Measurements from ENCODE around the gene WFDC1.

WFDC1 gene

DNA sequence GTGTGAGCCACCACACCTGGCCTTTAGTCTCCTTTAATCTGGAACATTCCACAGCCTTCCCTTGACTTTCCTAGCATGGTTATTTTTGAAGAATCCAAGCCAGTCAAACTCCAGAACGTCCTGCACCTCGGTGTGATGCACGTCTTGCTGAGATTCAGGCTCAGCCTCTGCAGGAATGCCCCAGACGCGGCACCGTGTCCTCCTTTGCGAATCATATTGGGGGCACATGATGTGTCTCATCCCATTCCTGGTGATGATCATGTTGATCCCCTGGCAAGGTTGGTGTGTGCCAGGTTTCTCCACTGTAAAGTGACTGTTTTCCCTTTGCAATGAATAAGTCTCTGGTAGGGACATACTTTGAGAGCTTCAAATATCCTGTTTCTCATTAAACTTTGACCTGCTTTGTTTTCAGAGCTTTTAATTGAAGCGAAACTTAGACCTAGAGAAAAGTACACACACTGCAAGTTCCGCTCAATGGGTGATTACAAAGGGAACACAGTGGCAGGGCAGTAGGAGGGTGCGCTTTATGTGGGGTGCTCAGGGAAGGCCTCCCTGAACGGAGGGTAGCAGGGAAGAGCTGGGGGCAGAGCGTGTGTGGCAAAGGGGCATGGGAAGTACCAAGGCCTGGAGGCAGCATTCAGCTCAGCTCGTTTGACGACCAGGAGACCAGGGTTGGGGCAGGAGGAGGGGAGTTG is 64.1 kb downstream of the WFDC1 start:
- no peak overlapping the region for H3K4me3 ChIP-seq (ENCODE audit: low read length)
- TF ChIP-seq, protein P1, sequence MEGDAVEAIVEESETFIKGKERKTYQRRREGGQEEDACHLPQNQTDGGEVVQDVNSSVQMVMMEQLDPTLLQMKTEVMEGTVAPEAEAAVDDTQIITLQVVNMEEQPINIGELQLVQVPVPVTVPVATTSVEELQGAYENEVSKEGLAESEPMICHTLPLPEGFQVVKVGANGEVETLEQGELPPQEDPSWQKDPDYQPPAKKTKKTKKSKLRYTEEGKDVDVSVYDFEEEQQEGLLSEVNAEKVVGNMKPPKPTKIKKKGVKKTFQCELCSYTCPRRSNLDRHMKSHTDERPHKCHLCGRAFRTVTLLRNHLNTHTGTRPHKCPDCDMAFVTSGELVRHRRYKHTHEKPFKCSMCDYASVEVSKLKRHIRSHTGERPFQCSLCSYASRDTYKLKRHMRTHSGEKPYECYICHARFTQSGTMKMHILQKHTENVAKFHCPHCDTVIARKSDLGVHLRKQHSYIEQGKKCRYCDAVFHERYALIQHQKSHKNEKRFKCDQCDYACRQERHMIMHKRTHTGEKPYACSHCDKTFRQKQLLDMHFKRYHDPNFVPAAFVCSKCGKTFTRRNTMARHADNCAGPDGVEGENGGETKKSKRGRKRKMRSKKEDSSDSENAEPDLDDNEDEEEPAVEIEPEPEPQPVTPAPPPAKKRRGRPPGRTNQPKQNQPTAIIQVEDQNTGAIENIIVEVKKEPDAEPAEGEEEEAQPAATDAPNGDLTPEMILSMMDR (IDR thresholded peaks at IDR 0.05; ENCODE audit: insufficient read depth, low read depth, low read length, missing control alignments) = no peak
- no peak for DNase-seq (ENCODE audit: low read depth)

GRCh38 chr16:84359326-84359725 is 64.6 kb downstream of the WFDC1 start:
- no peak for DNase-seq (ENCODE audit: low read depth)
- TF ChIP-seq, protein P1 (IDR thresholded peaks at IDR 0.05; ENCODE audit: insufficient read depth, low read depth, low read length, missing control alignments) = no peak

DNA sequence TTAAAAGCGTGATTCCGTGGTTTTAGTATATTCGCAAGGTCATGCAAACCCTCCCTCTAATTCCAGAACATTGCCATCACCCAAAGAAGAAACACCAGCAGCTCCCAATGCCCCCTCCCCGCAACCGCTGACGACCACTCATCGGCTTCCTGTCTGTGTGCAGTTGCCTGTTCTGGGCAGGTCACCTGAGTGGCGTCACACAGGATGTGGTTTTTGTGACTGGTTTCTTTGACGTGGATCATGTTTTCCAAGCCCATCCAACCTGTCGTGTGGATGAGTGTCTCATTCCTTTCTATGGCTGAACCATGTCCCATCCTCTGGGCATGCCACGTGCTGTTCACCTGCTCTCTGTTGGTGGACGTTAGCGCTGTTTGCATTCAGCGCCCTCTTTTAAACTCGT is 65.5 kb downstream of the WFDC1 start:
- peak; percentile 70 for DNase-seq (ENCODE audit: low read depth)
- H3K4me3 ChIP-seq (ENCODE audit: low read length) = no peak overlapping the region

More at GRCh38 chr16:84359326-84359725, 64.6 kb downstream of the WFDC1 start:
- no peak overlapping the region for H3K4me3 ChIP-seq (ENCODE audit: low read length)

GRCh38 chr16:84360748-84361147 is 66.1 kb downstream of the WFDC1 start:
- no peak for DNase-seq (ENCODE audit: low read depth)
- no peak overlapping the region for H3K4me3 ChIP-seq (ENCODE audit: low read length)
- TF ChIP-seq, protein P1 (IDR thresholded peaks at IDR 0.05; ENCODE audit: insufficient read depth, low read depth, low read length, missing control alignments) = no peak

More for the DNA sequence above, 65.5 kb downstream of the WFDC1 start:
- TF ChIP-seq, protein P1 (IDR thresholded peaks at IDR 0.05; ENCODE audit: insufficient read depth, low read depth, low read length, missing control alignments) = no peak

- no peak overlapping the region for H3K4me3 ChIP-seq (ENCODE audit: low read length)
- TF ChIP-seq, protein P1 (IDR thresholded peaks at IDR 0.05; ENCODE audit: insufficient read depth, low read depth, low read length, missing control alignments) = no peak
- DNase-seq (ENCODE audit: low read depth) = peak; percentile 36
Measured at GRCh38 chr16:84361546-84361945, 66.9 kb downstream of the WFDC1 start.

GRCh38 chr16:84362471-84362941 is 67.8 kb downstream of the WFDC1 start:
- no peak overlapping the region for H3K4me3 ChIP-seq (ENCODE audit: low read length)
- TF ChIP-seq, protein P1 (IDR thresholded peaks at IDR 0.05; ENCODE audit: insufficient read depth, low read depth, low read length, missing control alignments) = no peak
- no peak for DNase-seq (ENCODE audit: low read depth)

GRCh38 chr16:84366208-84366607 is 71.5 kb downstream of the WFDC1 start:
- H3K4me3 ChIP-seq (ENCODE audit: low read length) = no peak overlapping the region

More at GRCh38 chr16:84366208-84366607, 71.5 kb downstream of the WFDC1 start:
- TF ChIP-seq, protein P1 (IDR thresholded peaks at IDR 0.05; ENCODE audit: insufficient read depth, low read depth, low read length, missing control alignments) = no peak
- no peak for DNase-seq (ENCODE audit: low read depth)
